ENCODE results near the gene OR4D1. TPM values are rescaled to one million over a fixed set of nuclear protein-coding genes. Genes with fewer than 3 reads are reported as not detected.

OR4D1 gene
- total and polyA plus RNA-seq, 2 of the 13 experiments (the other 11 are each of a cell fraction or from before 2014, with no cell fraction given), result not detected

- TF ChIP-seq ZNF552 (CRISPR knock-in tag; IDR thresholded peaks at IDR 0.05; ENCODE audit: borderline replicate concordance) (no peak), E2F5 (CRISPR knock-in tag; conservative IDR thresholded peaks at IDR 0.05) (no peak), ZNF33A (CRISPR knock-in tag; IDR thresholded peaks at IDR 0.05; ENCODE audit: borderline replicate concordance) (no peak), KDM6A (CRISPR knock-in tag; IDR thresholded peaks at IDR 0.05; ENCODE audit: low read depth) (no peak)
These were observed 3.4 kb upstream of the OR4D1 start (continued) for GRCh38 chr17:58144801-58145200.

GRCh38 chr17:58148609-58149008 lies 425 bp downstream of the OR4D1 start:
- no peak for ATAC-seq
- WGBS (ENCODE audit: low lambda C conversion rate), result 10% methylated on average over 3 of the region's 3 CpGs
- Histone ChIP-seq H3K9me3 (ENCODE audit: low read length) (no peaks in the 10 kb centered on the region), H3K79me2 (ENCODE audit: insufficient read depth, low read length) (no peaks in the 10 kb centered on the region), H3K27ac (ENCODE audit: extremely low read length, insufficient read depth, low read length) (no peak overlapping the region), H3K4me1 (ENCODE audit: insufficient read depth, low read length) (no peaks in the 10 kb centered on the region), H3K36me3 (replicated peaks in 1 of 2; ENCODE audit: control insufficient read depth in 1 of 2, insufficient read depth in 2 of 2, low read length in 2 of 2) (no peaks in the 10 kb centered on the region), H3K4me2 (ENCODE audit: low read depth, low read length) (no peak overlapping the region), H4K20me1 (ENCODE audit: insufficient read depth, low read length) (no peaks in the 10 kb centered on the region), H3K4me3 (replicated peaks in 1 of 3; ENCODE audit: insufficient read depth in 1 of 3, low read depth in 2 of 3, low read length in 3 of 3) (no peak overlapping the region), H3K27me3 (ENCODE audit: control insufficient read depth in 1 of 2, insufficient read depth in 2 of 2, low read length in 2 of 2) (peaks cover 2 to 44% of the 10 kb centered on the region in 2 experiments), H2AFZ (ENCODE audit: low read length) (no peak overlapping the region), H3K9ac (ENCODE audit: insufficient read depth, low read depth, low read length) (no peak overlapping the region)
- no TSS peak for BruUV-seq (replicated peaks)
- intact Hi-C loops (cut with micrococcal nuclease; ENCODE audit: unreplicated experiment), result no loop called here
- in situ Hi-C loops (cut with HindIII; ENCODE audit: extremely low pct_ligation_motif_present, low pct_unique_long_range_greater_than_20kb), result no loop called here
- no peak for DNase-seq (ENCODE audit: low spot score)
- CTCF ChIA-PET (ENCODE audit: low intra/inter-chr PET ratio, low total read pairs), result no interaction called here
- POLR2A ChIA-PET, result no interaction called here
- FAIRE-seq, result no peak
- TF ChIP-seq EED (CRISPR knock-in tag; IDR thresholded peaks at IDR 0.05) (no peak), BRCA1 (CRISPR knock-in tag; IDR thresholded peaks at IDR 0.05) (no peak), ZNF839 (CRISPR knock-in tag; IDR thresholded peaks at IDR 0.05; ENCODE audit: borderline replicate concordance) (no peak), RAD51 (IDR thresholded peaks at IDR 0.05; ENCODE audit: borderline replicate concordance) (no peak), DBP (CRISPR knock-in tag; IDR thresholded peaks at IDR 0.05; ENCODE audit: not compliant biosample characterization) (no peak), ISX (CRISPR knock-in tag; conservative IDR thresholded peaks at IDR 0.05) (no peak), PLSCR1 (CRISPR knock-in tag; IDR thresholded peaks at IDR 0.05; ENCODE audit: borderline replicate concordance) (no peak), ZNF776 (CRISPR knock-in tag; IDR thresholded peaks at IDR 0.05) (no peak), MEIS1 (CRISPR knock-in tag; IDR thresholded peaks at IDR 0.05; ENCODE audit: borderline replicate concordance) (no peak), ZSCAN30 (CRISPR knock-in tag; IDR thresholded peaks at IDR 0.05) (no peak), FOXC1 (CRISPR knock-in tag; IDR thresholded peaks at IDR 0.05; ENCODE audit: borderline replicate concordance) (no peak), ZNF841 (CRISPR knock-in tag; IDR thresholded peaks at IDR 0.05; ENCODE audit: borderline replicate concordance) (no peak), ZNF281 (CRISPR knock-in tag; IDR thresholded peaks at IDR 0.05; ENCODE audit: borderline replicate concordance) (no peak), ETS1 (CRISPR knock-in tag; IDR thresholded peaks at IDR 0.05) (no peak)

Data from HepG2 (cell line).